HCT116 (cell line): ENCODE measurements around the gene VMP1. TPM values are rescaled to one million over a fixed set of nuclear protein-coding genes. Genes with fewer than 3 reads are reported as not detected.

Experiments
- ATAC-seq: fragments of 200-7000 bp; cut with Tn5 transposase; 2 replicates; pipeline ENCODE4 v1.9.1; 2020; ENCODE audit warnings: mild to moderate bottlenecking, moderate library complexity
- BruUV-seq: library from RNA; stranded (reverse); fragments of 400-500 nt; replicated peaks from 2 replicates; lab custom pipeline; 2021; lab: Mats Ljungman, UMichigan
- CTCF ChIA-PET: fragments of 300-600 bp; sonication (Branson Sonifier 250); formaldehyde crosslinking; loops from one replicate; lab custom pipeline; 2021; ENCODE audit warnings: antibody characterized with exemption; lab: Charles Lee
- POLR2A ChIA-PET: fragments of 300-600, 350-600 bp; sonication (Branson Sonifier 250); formaldehyde crosslinking; loops from one replicate; lab custom pipeline; 2021; ENCODE audit warnings: antibody characterized with exemption; lab: Charles Lee
- RAD21 ChIA-PET, 2 experiments: fragments of 300-600 bp; sonication (Branson Sonifier 250); formaldehyde crosslinking; loops; one replicate each; lab custom pipeline; 2023; ENCODE audit warnings: low total read pairs in 2 of 2; ENCODE audit not compliant: uncharacterized antibody in 2 of 2, unreplicated experiment in 2 of 2, low non-redundant PET in 1 of 2; lab: Charles Lee
- DNase-seq: peaks from one replicate; pipeline ENCODE4 v3.0.0-alpha.2; 2010; ENCODE audit warnings: low read depth, low spot score
- H2AFZ ChIP-seq: fragments of 200-600 bp; shearing (Covaris generic), sonication (generic); 2 replicates; pipeline ENCODE4 v1.6.1; 2017; ENCODE audit warnings: low read depth, mixed run types, mixed read lengths, antibody characterized with exemption, low read length; ENCODE audit not compliant: poor library complexity, severe bottlenecking
- H3K27ac ChIP-seq: 2 replicates; pipeline ENCODE4 v1.5.1; 2012; ENCODE audit warnings: low read depth, low read length
- H3K27me3 ChIP-seq: fragments of 200-600 bp; sonication (generic); 2 replicates; pipeline ENCODE4 v1.6.1; 2016; ENCODE audit warnings: mixed run types, low read length, mixed read lengths; ENCODE audit not compliant: insufficient read depth
- H3K36me3 ChIP-seq, 2 experiments: fragments of 200-500 bp in 1 of 2; fragments of 200-600 bp in 1 of 2; sonication (Bioruptor generic) in 1 of 2; sonication (generic) in 1 of 2; 2 replicates each; pipeline versions ENCODE4 v1.5.1 to v1.6.1; 2014 to 2016; ENCODE audit warnings: low read length in 2 of 2, inconsistent platforms in 1 of 2, mixed read lengths in 1 of 2, mixed run types in 1 of 2; ENCODE audit not compliant: insufficient read depth in 2 of 2, control insufficient read depth in 1 of 2
- H3K4me1 ChIP-seq, 2 experiments: fragments of 200-600 bp in 1 of 2; sonication (generic) in 1 of 2; 2 replicates each; pipeline versions ENCODE4 v1.5.1 to v1.6.1; 2012 to 2017; ENCODE audit warnings: low read length in 2 of 2, inconsistent platforms in 1 of 2, mild to moderate bottlenecking in 1 of 2, mixed read lengths in 1 of 2, mixed run types in 1 of 2, moderate library complexity in 1 of 2; ENCODE audit not compliant: insufficient read depth in 2 of 2, control insufficient read depth in 1 of 2
- H3K4me2 ChIP-seq: fragments of 200-600 bp; sonication (generic); 2 replicates; pipeline ENCODE4 v1.6.1; 2017; ENCODE audit warnings: mixed run types, low read length, mixed read lengths
- H3K4me3 ChIP-seq, 2 experiments: fragments of 200-600 bp in 1 of 2; sonication (generic) in 1 of 2; replicated peaks in 1 of 2; 2 replicates each; pipeline ENCODE4 v1.5.1; 2011 to 2016; ENCODE audit warnings: low read length in 2 of 2, control low read depth in 1 of 2, low read depth in 1 of 2, mild to moderate bottlenecking in 1 of 2, mixed read lengths in 1 of 2, mixed run types in 1 of 2
- H3K79me2 ChIP-seq: fragments of 200-600 bp; sonication (generic); 2 replicates; pipeline ENCODE4 v1.6.1; 2017; ENCODE audit warnings: mild to moderate bottlenecking, mixed run types, low read length, moderate library complexity, mixed read lengths; ENCODE audit not compliant: insufficient read depth
- H3K9ac ChIP-seq: fragments of 200-600 bp; sonication (generic); 2 replicates; pipeline ENCODE4 v1.6.1; 2016; ENCODE audit warnings: low read length, mixed read lengths
- H3K9me2 ChIP-seq: fragments of 200-600 bp; sonication (generic), shearing (Covaris generic); 2 replicates; pipeline ENCODE4 v1.6.1; 2017; ENCODE audit warnings: mixed run types, mild to moderate bottlenecking, moderate library complexity; ENCODE audit not compliant: insufficient read depth
- H3K9me3 ChIP-seq, 2 experiments: fragments of 200-500 bp in 1 of 2; fragments of 200-600 bp in 1 of 2; sonication (Bioruptor generic) in 1 of 2; sonication (generic) in 1 of 2; 2 replicates each; pipeline ENCODE4 v1.6.1; 2014 to 2017; ENCODE audit warnings: low read length in 2 of 2, mixed read lengths in 2 of 2, inconsistent platforms in 1 of 2, low read depth in 1 of 2, mild to moderate bottlenecking in 1 of 2, mixed run types in 1 of 2, moderate library complexity in 1 of 2; ENCODE audit not compliant: control insufficient read depth in 1 of 2, insufficient read depth in 1 of 2
- H4K20me1 ChIP-seq: fragments of 200-600 bp; sonication (generic), shearing (Covaris generic); 2 replicates; pipeline ENCODE4 v1.6.1; 2017; ENCODE audit warnings: mixed run types, mild to moderate bottlenecking, moderate library complexity; ENCODE audit not compliant: insufficient read depth
- CBX3 ChIP-seq: IDR thresholded peaks from 2 replicates; pipeline ENCODE4 v1.6.1; 2012; ENCODE audit warnings: low read depth
- EZH2phosphoT487 ChIP-seq: fragments of 200-600 bp; IDR thresholded peaks from 2 replicates; pipeline ENCODE4 v1.6.1; 2018; ENCODE audit warnings: antibody characterized with exemption, borderline replicate concordance
- FOSL1 ChIP-seq: IDR thresholded peaks from 2 replicates; pipeline ENCODE4 v1.6.1; 2012; ENCODE audit warnings: low read depth
- JUND ChIP-seq: IDR thresholded peaks from 2 replicates; pipeline ENCODE4 v1.6.1; 2012
- SRF ChIP-seq: IDR thresholded peaks from 2 replicates; pipeline ENCODE4 v1.6.1; 2012; ENCODE audit warnings: low read depth
- intact Hi-C: fragments of 100-400 bp; cut with micrococcal nuclease; formaldehyde crosslinking; loops from 2 replicates; pipeline ENCODE4 v1.10.0; 2022
- total RNA-seq: library from RNA; stranded (reverse); gene quantifications from one replicate; pipeline ENCODE4 v1.2.1, GENCODE V29; 2021; ENCODE audit not compliant: unreplicated experiment
- TF ChIP-seq, protein P1 (sequence below): IDR thresholded peaks from 2 replicates; pipeline ENCODE4 v1.6.1; 2012; ENCODE audit warnings: low read depth
- TF ChIP-seq, protein P2 (sequence below): IDR thresholded peaks from 2 replicates; pipeline ENCODE4 v1.6.1; 2012
- TF ChIP-seq, protein P3 (sequence below): IDR thresholded peaks from 2 replicates; pipeline ENCODE4 v1.6.1; 2012
- TF ChIP-seq, protein P4 (sequence below), 3 experiments: fragments of 200-600 bp in 1 of 3; sonication (generic) in 1 of 3; IDR thresholded peaks in 2 of 3; conservative IDR thresholded peaks in 1 of 3; 2 replicates each; pipeline ENCODE4 v1.5.1; 2012 to 2017; ENCODE audit warnings: low read depth in 2 of 3, low read length in 2 of 3, antibody characterized with exemption in 1 of 3, borderline replicate concordance in 1 of 3, control low read depth in 1 of 3, mild to moderate bottlenecking in 1 of 3, mixed read lengths in 1 of 3, mixed run types in 1 of 3, moderate library complexity in 1 of 3; ENCODE audit not compliant: insufficient read depth in 1 of 3

The VMP1 gene
- total RNA-seq, 1 experiment from 2014 or later, result 366 TPM

DNA sequence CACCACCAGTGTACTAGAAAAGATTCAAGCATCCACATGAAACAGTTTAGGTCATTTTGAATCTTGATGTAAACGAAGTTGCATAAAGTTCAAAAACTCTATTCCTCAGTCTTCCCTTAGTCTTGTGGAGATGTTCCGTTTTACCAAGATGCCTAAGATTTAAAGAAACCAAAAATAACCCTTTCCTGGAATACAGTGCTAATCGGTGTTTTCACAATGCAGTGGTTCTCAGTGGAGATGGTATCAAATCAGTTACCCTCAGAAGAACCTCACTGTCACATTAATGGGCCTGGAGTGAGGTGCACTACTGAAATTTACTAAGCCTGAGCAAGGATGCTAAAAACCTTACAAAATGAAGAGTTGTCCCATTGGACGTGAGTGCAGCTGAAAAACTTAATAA, 9.3 kb upstream of the VMP1 start:
- ATAC-seq (no peak), DNase-seq (no peak)
- Histone ChIP-seq H3K36me3 (peaks cover 55 to 83% of the 10 kb centered on the region in 2 experiments), H4K20me1 (peaks cover 90% of the 10 kb centered on the region), H2AFZ (no peak overlapping the region), H3K9ac (no peak overlapping the region), H3K79me2 (peaks cover 99% of the 10 kb centered on the region), H3K4me2 (no peak overlapping the region), H3K27me3 (no peaks in the 10 kb centered on the region), H3K4me3 (no peak overlapping the region), H3K9me3 (no peaks in the 10 kb centered on the region), H3K4me1 (no peaks in the 10 kb centered on the region), H3K27ac (no peak overlapping the region), H3K9me2 (no peaks in the 10 kb centered on the region)
- ChIA-PET POLR2A (interaction anchor here (2.6 kb wide), 1 partner anchor 9 kb away, joined by 12 read pairs; the partner anchor contains the start of genes PTRH2 and VMP1), CTCF (no interaction called here), RAD21 (no interaction called here)
- no TSS peak for BruUV-seq
- intact Hi-C loops, result no loop called here
- TF ChIP-seq, protein P1, sequence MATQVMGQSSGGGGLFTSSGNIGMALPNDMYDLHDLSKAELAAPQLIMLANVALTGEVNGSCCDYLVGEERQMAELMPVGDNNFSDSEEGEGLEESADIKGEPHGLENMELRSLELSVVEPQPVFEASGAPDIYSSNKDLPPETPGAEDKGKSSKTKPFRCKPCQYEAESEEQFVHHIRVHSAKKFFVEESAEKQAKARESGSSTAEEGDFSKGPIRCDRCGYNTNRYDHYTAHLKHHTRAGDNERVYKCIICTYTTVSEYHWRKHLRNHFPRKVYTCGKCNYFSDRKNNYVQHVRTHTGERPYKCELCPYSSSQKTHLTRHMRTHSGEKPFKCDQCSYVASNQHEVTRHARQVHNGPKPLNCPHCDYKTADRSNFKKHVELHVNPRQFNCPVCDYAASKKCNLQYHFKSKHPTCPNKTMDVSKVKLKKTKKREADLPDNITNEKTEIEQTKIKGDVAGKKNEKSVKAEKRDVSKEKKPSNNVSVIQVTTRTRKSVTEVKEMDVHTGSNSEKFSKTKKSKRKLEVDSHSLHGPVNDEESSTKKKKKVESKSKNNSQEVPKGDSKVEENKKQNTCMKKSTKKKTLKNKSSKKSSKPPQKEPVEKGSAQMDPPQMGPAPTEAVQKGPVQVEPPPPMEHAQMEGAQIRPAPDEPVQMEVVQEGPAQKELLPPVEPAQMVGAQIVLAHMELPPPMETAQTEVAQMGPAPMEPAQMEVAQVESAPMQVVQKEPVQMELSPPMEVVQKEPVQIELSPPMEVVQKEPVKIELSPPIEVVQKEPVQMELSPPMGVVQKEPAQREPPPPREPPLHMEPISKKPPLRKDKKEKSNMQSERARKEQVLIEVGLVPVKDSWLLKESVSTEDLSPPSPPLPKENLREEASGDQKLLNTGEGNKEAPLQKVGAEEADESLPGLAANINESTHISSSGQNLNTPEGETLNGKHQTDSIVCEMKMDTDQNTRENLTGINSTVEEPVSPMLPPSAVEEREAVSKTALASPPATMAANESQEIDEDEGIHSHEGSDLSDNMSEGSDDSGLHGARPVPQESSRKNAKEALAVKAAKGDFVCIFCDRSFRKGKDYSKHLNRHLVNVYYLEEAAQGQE, result no peak
- TF ChIP-seq, protein P2, sequence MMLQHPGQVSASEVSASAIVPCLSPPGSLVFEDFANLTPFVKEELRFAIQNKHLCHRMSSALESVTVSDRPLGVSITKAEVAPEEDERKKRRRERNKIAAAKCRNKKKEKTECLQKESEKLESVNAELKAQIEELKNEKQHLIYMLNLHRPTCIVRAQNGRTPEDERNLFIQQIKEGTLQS, result no peak
- no peak for TF ChIP-seq SRF
- TF ChIP-seq, protein P3, sequence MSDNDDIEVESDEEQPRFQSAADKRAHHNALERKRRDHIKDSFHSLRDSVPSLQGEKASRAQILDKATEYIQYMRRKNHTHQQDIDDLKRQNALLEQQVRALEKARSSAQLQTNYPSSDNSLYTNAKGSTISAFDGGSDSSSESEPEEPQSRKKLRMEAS, result no peak
- no peak for TF ChIP-seq FOSL1
- TF ChIP-seq, protein P4, sequence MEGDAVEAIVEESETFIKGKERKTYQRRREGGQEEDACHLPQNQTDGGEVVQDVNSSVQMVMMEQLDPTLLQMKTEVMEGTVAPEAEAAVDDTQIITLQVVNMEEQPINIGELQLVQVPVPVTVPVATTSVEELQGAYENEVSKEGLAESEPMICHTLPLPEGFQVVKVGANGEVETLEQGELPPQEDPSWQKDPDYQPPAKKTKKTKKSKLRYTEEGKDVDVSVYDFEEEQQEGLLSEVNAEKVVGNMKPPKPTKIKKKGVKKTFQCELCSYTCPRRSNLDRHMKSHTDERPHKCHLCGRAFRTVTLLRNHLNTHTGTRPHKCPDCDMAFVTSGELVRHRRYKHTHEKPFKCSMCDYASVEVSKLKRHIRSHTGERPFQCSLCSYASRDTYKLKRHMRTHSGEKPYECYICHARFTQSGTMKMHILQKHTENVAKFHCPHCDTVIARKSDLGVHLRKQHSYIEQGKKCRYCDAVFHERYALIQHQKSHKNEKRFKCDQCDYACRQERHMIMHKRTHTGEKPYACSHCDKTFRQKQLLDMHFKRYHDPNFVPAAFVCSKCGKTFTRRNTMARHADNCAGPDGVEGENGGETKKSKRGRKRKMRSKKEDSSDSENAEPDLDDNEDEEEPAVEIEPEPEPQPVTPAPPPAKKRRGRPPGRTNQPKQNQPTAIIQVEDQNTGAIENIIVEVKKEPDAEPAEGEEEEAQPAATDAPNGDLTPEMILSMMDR (IDR thresholded peaks at IDR 0.05 in 2 of 3, conservative IDR thresholded peaks at IDR 0.05 in 1 of 3; ENCODE audit: borderline replicate concordance in 1 of 3, insufficient read depth in 1 of 3, low read depth in 2 of 3, low read length in 2 of 3), result no peak
- no peak for TF ChIP-seq JUND
- no peak for TF ChIP-seq CBX3
- TF ChIP-seq EZH2phosphoT487, result no peak
